Measurements from ENCODE around the gene BST1. TPM values are rescaled to one million over a fixed set of nuclear protein-coding genes. Genes with fewer than 3 reads are reported as not detected.

Gene BST1
- total and polyA plus RNA-seq, 2 of the 8 experiments (the other 6 are each of a cell fraction or from before 2014, with no cell fraction given), result 0.52 to 0.54 TPM

DNA sequence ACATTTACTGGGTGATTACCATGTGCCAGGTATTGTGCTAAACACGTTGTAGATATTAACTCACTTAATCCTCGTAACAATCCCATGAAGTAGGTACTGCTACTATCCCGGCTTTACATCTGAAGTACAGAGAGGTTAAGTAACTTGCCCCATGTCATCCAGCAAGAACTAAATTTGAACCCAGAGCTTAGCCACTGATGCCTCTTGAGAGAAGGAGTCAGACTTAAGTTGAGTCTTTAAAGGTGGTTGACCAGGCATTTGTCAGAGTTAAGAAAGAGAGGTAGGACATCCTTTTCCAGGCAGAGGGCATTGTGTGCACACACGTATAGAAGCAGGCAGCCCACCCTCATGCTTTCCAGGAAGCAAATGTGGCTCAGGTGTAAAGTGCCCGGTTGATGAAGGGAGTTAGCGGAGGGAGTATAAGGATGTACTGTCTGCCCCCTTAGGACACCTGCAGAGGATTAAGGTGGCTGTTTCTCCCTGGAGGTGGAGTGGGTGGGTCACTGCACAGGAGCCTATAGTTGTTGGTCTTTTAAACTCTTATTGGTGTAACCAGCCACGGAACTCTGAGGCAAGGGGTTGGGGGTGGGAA, 74.9 kb downstream of the BST1 start (continued):
- no peak for TF ChIP-seq HDAC2 (IDR thresholded peaks at IDR 0.05; ENCODE audit: borderline replicate concordance in 1 of 2, low read depth in 2 of 2, low read length in 2 of 2)
- TF ChIP-seq, protein P1, sequence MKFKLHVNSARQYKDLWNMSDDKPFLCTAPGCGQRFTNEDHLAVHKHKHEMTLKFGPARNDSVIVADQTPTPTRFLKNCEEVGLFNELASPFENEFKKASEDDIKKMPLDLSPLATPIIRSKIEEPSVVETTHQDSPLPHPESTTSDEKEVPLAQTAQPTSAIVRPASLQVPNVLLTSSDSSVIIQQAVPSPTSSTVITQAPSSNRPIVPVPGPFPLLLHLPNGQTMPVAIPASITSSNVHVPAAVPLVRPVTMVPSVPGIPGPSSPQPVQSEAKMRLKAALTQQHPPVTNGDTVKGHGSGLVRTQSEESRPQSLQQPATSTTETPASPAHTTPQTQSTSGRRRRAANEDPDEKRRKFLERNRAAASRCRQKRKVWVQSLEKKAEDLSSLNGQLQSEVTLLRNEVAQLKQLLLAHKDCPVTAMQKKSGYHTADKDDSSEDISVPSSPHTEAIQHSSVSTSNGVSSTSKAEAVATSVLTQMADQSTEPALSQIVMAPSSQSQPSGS (IDR thresholded peaks at IDR 0.05; ENCODE audit: low read length), result no peak
